ENCODE data around the gene ANKRD28. TPM values are rescaled to one million over a fixed set of nuclear protein-coding genes. Genes with fewer than 3 reads are reported as not detected.
A peak's percentile ranks its signal among the peaks of the same experiment; 100 is the strongest.

The ANKRD28 gene
- total RNA-seq, 1 experiment from 2014 or later: 113 TPM

DNA sequence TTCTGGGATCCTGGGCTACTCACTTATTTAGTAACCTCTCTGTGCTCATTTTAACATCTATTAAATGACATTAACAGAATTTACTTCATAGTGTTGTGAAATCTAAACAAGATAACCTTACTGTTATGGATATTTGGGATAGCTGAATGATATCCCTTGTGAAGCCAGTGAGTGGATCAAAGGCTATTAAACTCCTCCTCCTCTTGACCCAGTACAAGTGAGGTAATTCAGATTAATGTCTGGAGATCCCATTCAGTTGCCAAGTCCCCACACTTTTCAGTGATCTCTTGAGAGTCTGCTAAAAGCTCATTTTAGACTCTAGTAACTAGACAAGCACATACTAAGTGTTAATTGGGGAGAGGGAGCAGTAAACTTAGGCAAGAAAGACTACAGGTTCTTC is 2.5 kb upstream of the ANKRD28 start:
- no peaks in the 10 kb centered on the region for H3K9me3 ChIP-seq (ENCODE audit: low read length)
- no peaks in the 10 kb centered on the region for H3K27me3 ChIP-seq (ENCODE audit: low read length)
- no peak overlapping the region for H3K4me2 ChIP-seq (ENCODE audit: low read depth, low read length, poor library complexity, severe bottlenecking)
- H3K27ac ChIP-seq (ENCODE audit: low read length): peak overlapping the region; percentile 47; the same call in 1 of the 2 replicates
- no peak overlapping the region for H2AFZ ChIP-seq (ENCODE audit: low read length)
- H3K36me3 ChIP-seq (ENCODE audit: insufficient read depth, low read length): no peaks in the 10 kb centered on the region; the same call in 1 of the 2 replicates
- DNase-seq: no peak
- peaks cover 93% of the 10 kb centered on the region for H3K4me1 ChIP-seq (ENCODE audit: low read length)
- H4K20me1 ChIP-seq (ENCODE audit: insufficient read depth, low read depth, low read length): no peaks in the 10 kb centered on the region
- H3K4me3 ChIP-seq (ENCODE audit: low read length): no peak overlapping the region
- H3K9me2 ChIP-seq (replicated peaks; ENCODE audit: insufficient read depth, low read length): no peaks in the 10 kb centered on the region
- H3K79me2 ChIP-seq (ENCODE audit: low read length): peaks cover 98% of the 10 kb centered on the region
- H3K9ac ChIP-seq (ENCODE audit: low read length): no peak overlapping the region

DNA sequence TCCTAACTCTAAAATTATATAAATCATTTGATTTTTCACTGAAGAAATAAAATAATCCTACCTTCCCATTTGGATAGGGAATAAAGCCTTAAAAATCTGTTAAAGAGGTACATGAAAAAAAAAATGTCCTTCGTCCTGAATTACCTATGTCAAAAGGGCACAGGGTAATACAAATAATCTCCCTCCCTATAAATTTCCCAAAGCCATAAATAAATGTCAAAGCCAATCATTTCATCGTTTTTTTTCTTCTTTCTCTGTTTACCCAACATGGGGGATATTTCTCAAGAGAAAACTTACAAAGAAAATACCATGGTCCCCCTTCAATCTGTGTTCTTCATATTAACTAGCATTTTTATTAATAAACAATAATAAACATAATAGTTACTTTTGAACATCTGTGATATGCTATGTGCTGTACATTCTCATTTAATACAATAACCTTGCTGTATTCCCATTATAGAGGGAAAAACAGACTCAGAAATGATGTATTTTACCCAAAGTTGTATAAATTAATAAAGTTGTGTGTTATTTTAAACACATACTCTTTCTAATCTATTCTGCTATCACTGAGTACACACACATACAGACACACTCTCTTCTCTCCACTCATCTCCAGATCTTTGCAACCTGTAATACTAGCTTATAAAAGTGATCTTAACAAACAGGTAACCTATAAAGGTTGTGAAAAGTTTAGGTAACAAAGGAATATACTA is 910 bp upstream of the ANKRD28 start:
- DNase-seq: no peak
- Histone ChIP-seq H3K4me3 (ENCODE audit: low read length) (peak overlapping the region; percentile 64), H3K79me2 (ENCODE audit: low read length) (peaks cover 98% of the 10 kb centered on the region), H3K4me1 (ENCODE audit: low read length) (peaks cover 89% of the 10 kb centered on the region), H3K9ac (ENCODE audit: low read length) (peak overlapping the region; percentile 68), H4K20me1 (ENCODE audit: insufficient read depth, low read depth, low read length) (no peaks in the 10 kb centered on the region), H3K4me2 (ENCODE audit: low read depth, low read length, poor library complexity, severe bottlenecking) (peak overlapping the region; percentile 93), H3K9me2 (replicated peaks; ENCODE audit: insufficient read depth, low read length) (no peaks in the 10 kb centered on the region), H3K27me3 (ENCODE audit: low read length) (no peaks in the 10 kb centered on the region), H2AFZ (ENCODE audit: low read length) (no peak overlapping the region), H3K9me3 (ENCODE audit: low read length) (no peaks in the 10 kb centered on the region), H3K36me3 (ENCODE audit: insufficient read depth, low read length) (peaks cover 4% of the 10 kb centered on the region; the same call in 1 of the 2 replicates), H3K27ac (ENCODE audit: low read length) (peak overlapping the region; percentile 95)

DNA sequence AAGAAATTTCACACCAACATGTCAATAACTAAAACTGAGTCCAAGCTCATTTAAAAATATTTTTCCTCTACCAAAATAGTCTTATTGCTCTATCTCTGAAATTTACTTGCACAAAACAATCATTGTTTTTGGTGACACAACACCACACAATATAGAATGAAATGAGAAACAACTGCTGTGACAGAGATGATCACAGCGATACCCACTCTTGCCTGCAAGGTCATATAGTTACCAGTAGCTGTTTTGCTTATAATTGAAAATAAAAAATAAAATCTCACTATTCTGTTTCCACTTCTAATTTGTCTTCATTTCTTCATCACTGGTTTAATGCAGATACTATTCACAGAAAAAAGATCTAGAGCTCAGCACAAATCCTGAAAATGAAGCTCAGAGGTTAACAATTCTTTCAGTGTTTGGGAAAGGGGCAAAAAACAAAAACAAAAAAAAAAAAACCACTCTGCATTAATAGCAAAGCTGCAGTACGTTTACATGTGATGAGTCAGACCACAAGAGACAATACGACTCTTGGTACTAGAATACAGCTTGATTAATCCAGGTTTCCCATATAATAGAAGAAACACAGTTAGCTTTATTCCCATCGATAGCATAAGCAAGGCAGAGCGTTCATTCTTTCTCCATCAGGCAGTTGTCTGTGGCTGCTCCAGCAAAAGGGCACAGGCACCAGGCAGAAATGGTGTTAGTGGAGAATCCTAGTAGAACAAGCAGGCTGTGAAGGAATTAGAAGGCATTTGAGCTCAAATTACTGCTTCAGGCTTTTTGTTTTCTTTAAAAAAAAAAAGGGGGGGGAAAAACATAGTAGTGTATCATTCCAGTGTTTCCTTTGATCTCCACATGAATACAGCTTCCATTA is 773 bp downstream of the ANKRD28 start:
- Histone ChIP-seq H4K20me1 (ENCODE audit: insufficient read depth, low read depth, low read length) (no peaks in the 10 kb centered on the region), H3K27ac (ENCODE audit: low read length) (peak overlapping the region; percentile 95), H3K36me3 (ENCODE audit: insufficient read depth, low read length) (peaks cover 14% of the 10 kb centered on the region), H3K9me2 (replicated peaks; ENCODE audit: insufficient read depth, low read length) (no peaks in the 10 kb centered on the region), H3K4me2 (ENCODE audit: low read depth, low read length, poor library complexity, severe bottlenecking) (peak overlapping the region; percentile 93), H3K4me1 (ENCODE audit: low read length) (peaks cover 79% of the 10 kb centered on the region), H3K79me2 (ENCODE audit: low read length) (peaks cover 99% of the 10 kb centered on the region), H2AFZ (ENCODE audit: low read length) (no peak overlapping the region), H3K4me3 (ENCODE audit: low read length) (peak overlapping the region; percentile 64), H3K27me3 (ENCODE audit: low read length) (no peaks in the 10 kb centered on the region), H3K9me3 (ENCODE audit: low read length) (no peaks in the 10 kb centered on the region), H3K9ac (ENCODE audit: low read length) (peak overlapping the region; percentile 68)
- DNase-seq: peak; percentile 72

DNA sequence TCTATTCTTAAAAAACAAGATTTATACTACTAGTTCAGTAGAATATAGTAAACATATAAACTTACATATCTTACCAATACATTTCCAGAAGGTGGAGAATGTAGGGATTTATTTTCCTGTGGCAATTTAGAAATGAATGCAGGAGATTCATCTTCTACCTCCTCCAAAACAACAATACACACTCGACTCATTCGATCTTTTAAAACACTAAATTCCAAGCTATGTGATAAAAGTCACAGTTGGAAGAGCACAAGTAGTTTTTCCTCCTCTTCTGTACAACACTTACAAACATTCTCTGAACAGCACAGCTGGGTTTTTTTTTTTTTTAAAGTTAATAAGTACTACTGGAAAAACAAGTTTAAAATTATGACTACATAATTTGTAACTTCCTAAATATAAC is 1.4 kb downstream of the ANKRD28 start:
- Histone ChIP-seq H3K9me2 (replicated peaks; ENCODE audit: insufficient read depth, low read length) (no peaks in the 10 kb centered on the region), H3K27ac (ENCODE audit: low read length) (peak overlapping the region; percentile 95), H3K4me1 (ENCODE audit: low read length) (peaks cover 72% of the 10 kb centered on the region), H3K9ac (ENCODE audit: low read length) (peak overlapping the region; percentile 68), H3K79me2 (ENCODE audit: low read length) (peaks cover 99% of the 10 kb centered on the region), H3K36me3 (ENCODE audit: insufficient read depth, low read length) (peaks cover 21% of the 10 kb centered on the region), H3K4me3 (ENCODE audit: low read length) (peak overlapping the region; percentile 64), H3K4me2 (ENCODE audit: low read depth, low read length, poor library complexity, severe bottlenecking) (peak overlapping the region; percentile 93), H4K20me1 (ENCODE audit: insufficient read depth, low read depth, low read length) (no peaks in the 10 kb centered on the region), H3K9me3 (ENCODE audit: low read length) (no peaks in the 10 kb centered on the region), H2AFZ (ENCODE audit: low read length) (no peak overlapping the region), H3K27me3 (ENCODE audit: low read length) (no peaks in the 10 kb centered on the region)
- peak; percentile 66 for DNase-seq

DNA sequence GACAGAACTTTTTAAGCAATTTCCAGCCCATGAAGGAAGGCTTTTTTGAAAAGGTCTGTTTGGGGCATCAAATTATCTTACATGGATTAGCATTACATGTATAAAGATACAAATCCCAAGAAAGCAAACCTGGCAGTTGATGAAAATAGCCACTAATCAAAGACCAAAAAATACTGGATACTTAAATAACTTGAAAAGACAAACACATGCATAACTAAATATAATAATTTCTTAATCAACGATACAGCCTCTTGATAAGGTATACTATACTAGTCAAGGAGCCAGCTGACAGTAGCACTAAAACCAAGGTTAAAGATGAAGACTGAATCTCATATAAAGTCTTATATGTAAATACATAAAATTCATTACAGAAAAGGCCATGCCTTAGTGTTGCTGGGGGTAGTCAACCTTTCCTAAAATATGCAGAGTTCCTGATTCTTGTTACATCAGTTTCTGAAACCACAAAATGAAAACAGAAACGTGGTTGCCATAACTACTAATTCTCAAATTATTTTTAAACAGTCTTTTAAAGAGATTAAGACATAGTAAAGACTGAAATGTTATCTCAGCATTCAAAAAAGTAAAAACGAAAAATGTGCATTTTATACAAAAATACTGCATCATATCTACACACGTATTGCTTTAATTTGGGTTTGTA is 2.0 kb downstream of the ANKRD28 start:
- Histone ChIP-seq H3K4me3 (ENCODE audit: low read length) (peak overlapping the region; percentile 64), H3K4me1 (ENCODE audit: low read length) (peaks cover 67% of the 10 kb centered on the region), H3K36me3 (ENCODE audit: insufficient read depth, low read length) (peaks cover 27% of the 10 kb centered on the region), H3K27ac (ENCODE audit: low read length) (peak overlapping the region; percentile 95), H3K9ac (ENCODE audit: low read length) (peak overlapping the region; percentile 68), H3K27me3 (ENCODE audit: low read length) (no peaks in the 10 kb centered on the region), H2AFZ (ENCODE audit: low read length) (no peak overlapping the region), H3K79me2 (ENCODE audit: low read length) (peaks cover 99% of the 10 kb centered on the region), H4K20me1 (ENCODE audit: insufficient read depth, low read depth, low read length) (no peaks in the 10 kb centered on the region), H3K4me2 (ENCODE audit: low read depth, low read length, poor library complexity, severe bottlenecking) (peak overlapping the region; percentile 93), H3K9me2 (replicated peaks; ENCODE audit: insufficient read depth, low read length) (no peaks in the 10 kb centered on the region), H3K9me3 (ENCODE audit: low read length) (no peaks in the 10 kb centered on the region)
- peak; percentile 93 for DNase-seq

DNA sequence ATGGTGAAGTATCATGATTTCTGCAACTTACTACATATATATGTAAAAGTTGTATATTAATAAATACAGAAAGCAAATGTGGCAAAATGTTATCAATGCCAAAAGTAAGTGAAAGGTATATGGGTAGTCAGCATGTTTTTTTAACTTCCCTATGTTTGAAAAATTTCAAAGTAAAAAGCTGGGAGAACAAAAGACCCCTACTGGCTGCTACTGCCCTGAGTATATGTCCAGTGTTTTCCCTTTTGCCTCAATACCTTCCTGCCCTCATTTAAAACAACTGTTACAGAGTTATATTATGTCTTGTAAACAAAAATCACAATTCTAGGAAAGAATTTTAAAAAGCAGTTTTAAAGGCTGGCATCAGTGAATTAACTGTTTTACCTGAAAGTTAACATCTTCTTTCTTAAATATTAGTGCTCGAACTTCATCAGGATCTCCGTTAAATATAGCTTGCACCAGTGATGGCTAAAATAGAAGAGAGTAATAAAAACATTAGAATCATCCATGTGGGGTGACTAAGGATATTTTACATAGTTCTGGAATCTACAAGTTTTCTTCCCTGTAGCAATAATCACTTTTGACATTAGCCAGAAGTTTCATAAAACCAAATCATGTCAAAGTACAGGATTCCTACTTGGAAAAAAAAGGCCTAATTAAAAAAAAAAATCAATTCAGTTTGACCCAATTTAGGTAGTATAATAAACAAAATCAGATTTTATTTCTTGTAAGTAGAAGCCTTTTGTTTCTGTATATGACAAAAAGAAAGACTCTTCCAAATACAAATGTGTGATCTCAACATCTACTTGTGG is 2.7 kb downstream of the ANKRD28 start:
- H3K4me2 ChIP-seq (ENCODE audit: low read depth, low read length, poor library complexity, severe bottlenecking): peak overlapping the region; percentile 93
- H3K9ac ChIP-seq (ENCODE audit: low read length): peak overlapping the region; percentile 68
- peaks cover 99% of the 10 kb centered on the region for H3K79me2 ChIP-seq (ENCODE audit: low read length)

DNA sequence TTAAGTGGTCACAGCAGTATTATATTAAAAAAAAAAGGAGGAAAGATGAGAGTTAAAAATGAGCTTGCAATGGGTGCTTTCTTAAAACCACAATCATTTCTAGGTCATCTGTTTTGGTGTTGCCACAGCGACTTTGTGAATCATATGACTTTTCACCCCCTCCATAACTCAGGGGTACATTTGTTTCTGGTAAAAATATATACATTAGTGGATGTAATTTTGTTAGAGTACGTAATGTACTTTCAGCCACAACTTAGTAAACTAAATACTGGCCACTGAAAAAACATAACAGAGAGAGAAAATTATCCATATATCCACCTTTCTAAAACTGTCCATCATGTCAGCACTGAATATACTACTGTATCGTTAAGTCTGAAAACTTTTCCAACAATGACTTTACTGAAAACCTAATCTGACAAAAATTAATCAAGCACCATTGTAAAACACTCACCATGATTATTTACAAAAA is 3.4 kb downstream of the ANKRD28 start:
- DNase-seq: no peak
- Histone ChIP-seq H4K20me1 (ENCODE audit: insufficient read depth, low read depth, low read length) (no peaks in the 10 kb centered on the region), H3K27ac (ENCODE audit: low read length) (peak overlapping the region; percentile 95), H3K36me3 (ENCODE audit: insufficient read depth, low read length) (peaks cover 37% of the 10 kb centered on the region), H3K4me3 (ENCODE audit: low read length) (peak overlapping the region; percentile 64), H3K27me3 (ENCODE audit: low read length) (no peaks in the 10 kb centered on the region), H3K4me2 (ENCODE audit: low read depth, low read length, poor library complexity, severe bottlenecking) (peak overlapping the region; percentile 93), H3K4me1 (ENCODE audit: low read length) (peaks cover 52% of the 10 kb centered on the region), H3K9me2 (replicated peaks; ENCODE audit: insufficient read depth, low read length) (no peaks in the 10 kb centered on the region), H2AFZ (ENCODE audit: low read length) (no peak overlapping the region), H3K79me2 (ENCODE audit: low read length) (peaks cover 98% of the 10 kb centered on the region), H3K9me3 (ENCODE audit: low read length) (no peaks in the 10 kb centered on the region), H3K9ac (ENCODE audit: low read length) (peak overlapping the region; percentile 68)

More for the DNA sequence above, 2.7 kb downstream of the ANKRD28 start:
- Histone ChIP-seq H3K4me1 (ENCODE audit: low read length) (peaks cover 59% of the 10 kb centered on the region), H4K20me1 (ENCODE audit: insufficient read depth, low read depth, low read length) (no peaks in the 10 kb centered on the region), H3K27ac (ENCODE audit: low read length) (peak overlapping the region; percentile 95), H3K27me3 (ENCODE audit: low read length) (no peaks in the 10 kb centered on the region), H2AFZ (ENCODE audit: low read length) (no peak overlapping the region), H3K4me3 (ENCODE audit: low read length) (peak overlapping the region; percentile 64), H3K9me2 (replicated peaks; ENCODE audit: insufficient read depth, low read length) (no peaks in the 10 kb centered on the region), H3K36me3 (ENCODE audit: insufficient read depth, low read length) (peaks cover 34% of the 10 kb centered on the region), H3K9me3 (ENCODE audit: low read length) (no peaks in the 10 kb centered on the region)
- no peak for DNase-seq

Measured in Karpas-422 (cell line).